Kidney capillary endothelial cell (primary cell): Measurements from ENCODE around the gene HOXD8.

ENCODE experiments used
- DNase-seq: peaks from one replicate; pipeline ENCODE4 v3.0.0-alpha.2; 2018; ENCODE audit warnings: low spot score

The HOXD8 gene

GRCh38 chr2:176147800-176148496 is 18.4 kb downstream of the HOXD8 start:
- DNase-seq = no peak

GRCh38 chr2:176148751-176149421 is 19.4 kb downstream of the HOXD8 start:
- no peak for DNase-seq

DNA sequence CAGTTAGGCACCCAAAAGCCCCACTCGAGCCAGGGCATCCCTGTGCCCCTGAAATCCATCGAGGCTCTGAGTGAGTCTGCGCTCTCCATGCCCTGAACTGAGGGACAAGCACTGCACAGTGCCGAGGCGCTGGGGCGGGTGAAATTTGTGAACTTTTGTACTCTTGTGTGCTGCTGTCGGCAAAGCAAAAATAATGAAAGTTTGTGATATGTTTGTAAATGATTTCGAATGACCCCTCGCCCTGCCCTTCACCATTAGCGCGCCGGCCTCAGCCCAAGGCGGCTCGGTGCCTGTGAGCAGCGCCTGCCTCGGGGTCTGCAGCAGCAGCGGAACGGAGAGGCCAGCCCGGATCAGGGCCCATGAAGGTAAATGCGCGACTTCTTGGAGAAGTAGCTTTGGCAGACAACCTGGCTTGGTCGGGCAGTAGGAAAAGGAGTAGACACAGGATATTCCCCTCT is 20.0 kb downstream of the HOXD8 start:
- no peak for DNase-seq

- DNase-seq = no peak
Measured at GRCh38 chr2:176149939-176150583, 20.6 kb downstream of the HOXD8 start.

DNA sequence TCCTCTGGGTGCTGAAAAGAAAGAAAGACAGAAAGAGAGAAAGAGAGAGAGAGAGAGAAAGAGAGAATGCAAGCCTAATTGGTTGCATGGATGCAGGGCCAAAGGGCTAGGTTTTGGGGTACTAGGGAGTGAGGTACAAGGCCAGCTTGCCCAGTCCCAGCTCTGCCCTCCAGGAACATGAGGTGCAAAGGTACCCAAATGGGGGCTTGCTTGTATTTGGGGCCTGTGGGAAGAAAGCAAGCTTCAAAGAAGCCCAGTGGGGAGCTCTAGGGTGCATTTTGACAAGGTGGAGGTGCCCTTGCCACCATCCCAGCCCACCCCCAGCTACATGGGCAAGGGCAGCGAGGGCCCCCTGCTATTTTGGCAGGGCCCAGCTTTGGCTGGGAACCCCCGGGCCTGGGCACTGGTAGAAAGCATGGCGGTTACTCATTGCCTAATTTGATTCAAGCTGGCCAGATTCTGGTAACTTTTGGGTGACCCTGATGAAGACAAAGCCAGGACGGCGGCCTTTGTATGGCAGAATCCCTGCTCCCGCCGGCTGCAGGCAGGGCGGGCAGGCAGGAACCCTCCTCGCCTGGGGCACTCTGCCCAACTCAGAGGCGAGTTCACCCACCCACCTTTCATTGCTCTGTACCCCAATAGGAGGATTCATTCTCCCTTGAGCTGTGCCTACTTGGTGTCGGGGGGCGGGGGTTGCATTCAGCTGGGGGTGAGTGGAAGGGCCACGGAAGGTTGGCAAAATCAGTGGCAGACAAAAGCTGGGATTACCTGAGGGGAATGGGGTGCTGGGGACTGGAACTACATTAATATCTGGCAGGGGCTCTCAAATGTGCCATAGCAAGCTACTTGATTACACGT is 21.3 kb downstream of the HOXD8 start:
- DNase-seq = no peak

DNA sequence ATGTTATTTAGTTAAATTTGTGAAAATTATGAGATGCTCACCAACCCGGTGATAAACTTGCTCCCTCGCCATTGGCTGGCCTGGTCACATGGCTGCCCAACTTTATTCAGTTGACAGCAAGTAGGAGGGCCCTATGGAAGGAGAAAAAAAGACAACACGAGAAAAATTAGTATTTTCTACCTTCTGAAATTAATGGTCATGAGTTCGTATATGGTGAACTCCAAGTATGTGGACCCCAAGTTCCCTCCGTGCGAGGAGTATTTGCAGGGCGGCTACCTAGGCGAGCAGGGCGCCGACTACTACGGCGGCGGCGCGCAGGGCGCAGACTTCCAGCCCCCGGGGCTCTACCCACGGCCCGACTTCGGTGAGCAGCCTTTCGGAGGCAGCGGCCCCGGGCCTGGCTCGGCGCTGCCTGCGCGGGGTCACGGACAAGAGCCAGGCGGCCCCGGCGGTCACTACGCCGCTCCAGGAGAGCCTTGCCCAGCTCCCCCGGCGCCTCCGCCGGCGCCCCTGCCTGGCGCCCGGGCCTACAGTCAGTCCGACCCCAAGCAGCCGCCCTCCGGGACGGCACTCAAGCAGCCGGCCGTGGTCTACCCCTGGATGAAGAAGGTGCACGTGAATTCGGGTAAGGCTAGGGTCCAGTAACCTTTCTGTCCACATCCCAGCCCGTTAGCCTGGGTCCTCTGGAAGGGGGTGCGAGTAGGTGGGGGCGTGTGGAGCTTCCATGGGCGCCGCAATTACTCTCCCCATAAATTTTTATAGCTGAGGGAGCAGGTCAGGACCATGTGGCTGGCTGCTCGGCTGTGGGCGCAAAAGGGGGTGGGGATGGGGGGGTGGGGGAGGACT is 22.2 kb downstream of the HOXD8 start, which contains the start of gene HOXD4:
Gene HOXD4, plus strand, starts transcription at position 109 of the 846 bp plus-strand sequence. Its CDS starts 84 bp downstream, at position 193.
- no peak for DNase-seq

DNA sequence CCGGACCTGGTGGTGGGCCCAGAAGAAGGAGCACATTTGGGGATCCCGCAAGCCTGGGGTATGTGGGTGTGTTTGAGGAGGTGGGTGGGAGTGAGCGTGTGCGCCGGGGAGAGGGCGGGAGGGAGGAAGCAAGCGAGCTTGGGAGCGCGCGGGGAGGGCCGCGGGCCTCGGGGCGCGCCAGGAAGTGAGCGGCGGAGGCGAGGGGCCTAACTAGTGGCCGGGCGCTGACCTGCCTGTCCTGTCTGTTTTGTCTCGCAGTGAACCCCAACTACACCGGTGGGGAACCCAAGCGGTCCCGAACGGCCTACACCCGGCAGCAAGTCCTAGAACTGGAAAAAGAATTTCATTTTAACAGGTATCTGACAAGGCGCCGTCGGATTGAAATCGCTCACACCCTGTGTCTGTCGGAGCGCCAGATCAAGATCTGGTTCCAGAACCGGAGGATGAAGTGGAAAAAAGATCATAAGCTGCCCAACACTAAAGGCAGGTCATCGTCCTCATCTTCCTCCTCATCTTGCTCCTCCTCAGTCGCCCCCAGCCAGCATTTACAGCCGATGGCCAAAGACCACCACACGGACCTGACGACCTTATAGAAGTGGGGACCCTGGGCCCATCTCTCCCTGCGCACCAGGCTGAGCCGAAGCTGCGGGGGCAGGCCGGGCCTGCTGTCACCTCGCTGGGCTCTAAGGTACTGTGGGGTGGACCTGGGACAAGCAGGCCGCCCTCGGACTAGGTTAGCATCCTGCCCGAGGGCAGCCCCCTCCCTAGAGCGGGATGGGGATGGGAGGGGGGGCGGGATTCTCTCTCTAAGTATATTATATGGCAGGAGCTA is 23.1 kb downstream of the HOXD8 start:
- DNase-seq = no peak

- no peak for DNase-seq
Measured at GRCh38 chr2:176154576-176155252, 25.2 kb downstream of the HOXD8 start.

DNA sequence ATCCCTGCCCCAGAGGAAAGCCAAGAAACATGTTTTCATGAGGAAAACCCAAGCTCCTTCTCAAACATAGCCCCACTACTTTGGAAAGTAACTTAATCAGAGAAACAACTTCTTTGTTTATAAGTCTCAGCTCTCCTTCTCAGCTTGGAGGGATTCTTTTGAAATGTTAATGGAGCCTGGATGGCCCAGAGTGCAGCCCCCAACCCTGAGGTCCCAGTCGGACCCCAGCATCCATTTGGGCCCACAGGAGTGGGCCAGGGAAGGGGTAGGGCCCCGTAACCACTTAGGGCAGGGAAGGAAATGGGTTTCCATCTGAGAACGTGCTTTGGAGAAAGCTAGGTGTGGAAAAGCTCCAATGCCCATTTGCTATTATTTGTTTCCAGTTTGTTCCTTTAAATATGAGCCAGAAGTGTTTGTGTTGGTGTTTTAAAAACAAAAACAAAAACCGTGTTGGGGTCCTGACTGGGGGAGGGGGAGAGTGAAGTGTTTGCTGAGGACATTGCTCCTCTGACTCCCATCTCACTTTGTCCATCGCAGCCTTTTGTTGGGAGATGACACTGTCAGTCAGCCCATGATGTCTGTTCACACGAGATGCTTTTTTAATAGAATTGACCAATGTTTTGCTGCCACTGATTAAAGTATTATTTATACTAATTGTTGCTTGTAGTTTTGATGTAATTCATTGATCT is 26.0 kb downstream of the HOXD8 start:
- DNase-seq = no peak

- no peak for DNase-seq
Measured at GRCh38 chr2:176156301-176156806, 26.8 kb downstream of the HOXD8 start.

GRCh38 chr2:176156807-176157498 is 27.4 kb downstream of the HOXD8 start, which contains the start of gene HOXD3:
Gene HOXD3, plus strand, starts transcription at chr2:176157307. Its CDS starts 11,808 bp downstream, at chr2:176169115.
- no peak for DNase-seq

- peak; percentile 44 for DNase-seq
Measured at GRCh38 chr2:176157499-176158185, 28.1 kb downstream of the HOXD8 start.

DNA sequence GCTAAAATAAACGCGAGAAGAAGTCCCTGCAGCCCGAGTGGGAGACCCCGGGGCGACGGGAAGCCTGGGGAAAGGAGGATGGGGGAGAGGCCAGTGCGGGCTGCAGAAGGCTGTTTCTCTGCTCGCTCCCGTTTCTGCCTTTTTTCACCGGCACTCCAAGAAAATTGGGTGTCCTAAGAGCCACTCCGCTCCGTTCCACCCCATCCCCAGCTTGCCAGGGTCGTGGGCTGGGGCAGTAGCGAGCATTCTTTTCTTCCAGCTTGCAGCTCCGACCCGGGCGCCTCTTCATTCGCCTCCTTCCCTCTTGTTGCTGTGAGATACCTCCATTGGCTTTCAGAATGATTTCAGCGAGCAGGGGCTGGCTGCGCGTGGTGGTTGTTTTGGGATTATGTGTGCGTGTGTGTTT is 28.7 kb downstream of the HOXD8 start:
- no peak for DNase-seq

GRCh38 chr2:176158855-176159662 is 29.6 kb downstream of the HOXD8 start:
- DNase-seq = no peak

- DNase-seq = no peak
Measured at GRCh38 chr2:176159663-176160250, 30.3 kb downstream of the HOXD8 start.
